IPS DF 4.7 (cell line): ENCODE data around the gene E2F1.

ENCODE experiments used
- DNase-seq: peaks from one replicate; pipeline ENCODE4 v3.0.0-alpha.2; 2013; ENCODE audit warnings: low spot score; ENCODE audit errors: extremely low read depth

Gene E2F1

GRCh38 chr20:33687993-33688937 lies 2.1 kb upstream of the E2F1 start:
- DNase-seq: no peak

DNA sequence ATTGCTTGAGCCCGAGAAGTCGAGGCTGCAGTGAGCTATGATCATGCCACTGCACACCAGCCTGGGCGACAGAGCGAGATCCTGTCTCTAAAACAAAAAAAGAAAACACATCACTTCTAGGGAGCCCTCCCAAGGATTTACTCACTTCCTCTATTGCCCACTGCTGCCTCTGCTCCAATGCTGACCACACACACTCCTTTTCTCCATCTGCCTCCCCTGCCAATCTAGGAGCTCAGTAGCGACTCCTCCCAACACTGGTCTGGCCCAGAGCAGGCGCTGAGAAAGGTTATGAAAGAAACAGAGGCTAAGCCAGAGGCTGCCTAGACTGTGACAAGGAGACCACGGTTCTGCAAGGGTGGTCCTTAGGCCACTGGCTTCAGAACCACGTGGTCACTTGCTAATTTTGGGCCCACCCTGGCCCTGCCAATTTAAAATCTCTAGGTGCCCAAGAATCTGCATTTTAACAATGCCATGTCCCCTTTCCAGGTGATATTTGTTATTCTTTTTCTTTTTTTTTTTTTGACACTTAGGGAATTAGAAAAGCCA lies 1.3 kb upstream of the E2F1 start:
- DNase-seq: no peak

DNA sequence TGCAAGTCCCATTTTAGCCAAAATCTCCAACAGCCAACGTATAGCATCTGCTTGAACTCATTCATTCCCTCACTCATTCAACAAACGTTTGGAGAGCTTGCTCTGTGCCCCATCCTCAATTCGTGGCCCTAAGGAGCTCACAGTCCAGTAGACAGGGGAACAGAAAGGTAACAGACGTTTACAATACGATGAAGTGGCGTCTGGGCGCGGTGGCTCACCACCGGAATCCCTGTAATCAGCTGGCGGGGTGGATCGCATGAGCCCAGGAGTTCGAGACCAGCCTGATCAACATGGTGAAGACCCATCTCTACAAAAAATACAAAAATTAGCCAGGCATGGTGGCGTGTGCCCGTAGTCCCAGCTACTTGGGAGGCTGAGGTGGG lies 790 bp upstream of the E2F1 start:
- DNase-seq: no peak

GRCh38 chr20:33685328-33686099 lies 671 bp downstream of the E2F1 start:
- no peak for DNase-seq

GRCh38 chr20:33684533-33685327 lies 1.5 kb downstream of the E2F1 start:
- no peak for DNase-seq

GRCh38 chr20:33681728-33682353 lies 4.3 kb downstream of the E2F1 start:
- no peak for DNase-seq

- DNase-seq: no peak
Measured at GRCh38 chr20:33681288-33681687, 4.9 kb downstream of the E2F1 start.

- no peak for DNase-seq
Measured at GRCh38 chr20:33680686-33681085, 5.5 kb downstream of the E2F1 start.

DNA sequence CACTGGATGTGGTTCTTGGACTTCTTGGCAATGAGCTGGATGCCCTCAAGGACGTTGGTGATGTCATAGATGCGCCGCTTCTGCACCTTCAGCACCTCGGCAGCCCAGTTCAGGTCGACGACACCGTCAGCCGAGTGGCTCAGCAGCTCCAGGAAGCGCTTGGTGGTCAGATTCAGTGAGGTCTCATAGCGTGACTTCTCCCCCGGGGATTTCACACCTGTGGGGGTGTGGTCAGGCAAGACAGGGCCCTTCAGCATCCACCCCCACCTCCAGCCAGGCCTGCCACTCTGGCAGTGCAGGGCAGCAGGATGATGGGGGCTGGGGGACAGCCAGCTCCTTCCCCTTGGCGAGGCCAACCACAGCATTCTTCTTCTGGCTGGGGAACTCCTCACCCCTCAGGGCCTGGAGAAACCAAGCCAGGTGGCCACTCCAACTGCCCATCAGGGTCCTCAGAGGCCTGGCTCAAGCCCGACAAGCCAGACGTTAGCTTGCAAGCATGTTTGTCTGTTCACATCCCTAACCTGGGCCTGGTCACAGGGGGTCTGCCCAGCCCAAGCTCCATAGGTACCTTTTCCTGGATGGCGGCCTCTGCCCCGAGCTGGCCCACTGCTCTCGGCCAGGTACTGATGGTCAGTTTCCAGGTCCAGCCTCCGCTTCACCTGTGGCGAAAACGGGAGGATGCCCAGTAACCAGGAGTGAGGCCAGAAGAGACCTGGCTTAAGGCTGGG lies 6.3 kb downstream of the E2F1 start:
- no peak for DNase-seq

- DNase-seq: no peak
Measured at GRCh38 chr20:33677991-33678702, 8.0 kb downstream of the E2F1 start.

DNA sequence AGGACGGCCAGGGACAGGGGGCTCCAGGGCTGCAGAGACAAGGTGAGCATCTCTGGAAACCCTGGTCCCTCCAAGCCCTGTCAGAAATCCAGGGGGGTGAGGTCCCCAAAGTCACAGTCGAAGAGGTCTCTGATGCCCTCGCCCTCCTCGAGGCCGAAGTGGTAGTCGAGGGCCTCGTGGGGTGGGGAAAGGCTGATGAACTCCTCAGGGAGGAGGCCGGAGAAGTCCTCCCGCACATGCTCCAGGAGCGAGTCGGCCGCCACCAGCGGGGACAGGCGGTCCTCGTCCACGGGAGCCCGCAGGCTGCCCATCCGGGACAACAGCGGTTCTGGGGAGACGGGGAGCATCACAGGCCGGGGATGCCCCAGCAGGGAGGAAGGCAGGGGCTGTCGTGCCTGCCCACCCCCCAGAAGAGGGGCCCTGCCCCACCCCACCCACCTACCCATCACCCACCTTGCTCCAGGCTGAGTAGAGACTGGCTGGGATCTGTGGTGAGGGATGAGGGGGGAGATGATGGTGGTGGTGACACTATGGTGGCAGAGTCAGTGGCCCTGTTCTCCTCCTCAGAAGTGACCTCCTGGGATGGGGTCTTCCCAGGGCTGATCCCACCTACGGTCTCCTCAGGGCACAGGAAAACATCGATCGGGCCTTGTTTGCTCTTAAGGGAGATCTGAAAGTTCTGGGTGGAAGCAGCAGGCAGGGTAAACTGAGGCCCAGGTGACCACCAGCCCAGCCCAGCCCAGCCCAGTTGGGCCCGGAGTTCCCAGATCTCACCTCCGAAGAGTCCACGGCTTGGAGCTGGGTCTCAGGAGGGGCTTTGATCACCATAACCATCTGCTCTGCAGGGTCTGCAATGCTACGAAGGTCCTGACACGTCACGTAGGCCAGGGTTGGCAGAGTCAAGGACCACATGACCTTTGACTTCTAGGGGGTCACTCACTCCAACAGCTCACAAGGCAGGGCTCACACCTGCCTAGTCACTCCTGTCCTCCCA lies 9.2 kb downstream of the E2F1 start:
- no peak for DNase-seq

DNA sequence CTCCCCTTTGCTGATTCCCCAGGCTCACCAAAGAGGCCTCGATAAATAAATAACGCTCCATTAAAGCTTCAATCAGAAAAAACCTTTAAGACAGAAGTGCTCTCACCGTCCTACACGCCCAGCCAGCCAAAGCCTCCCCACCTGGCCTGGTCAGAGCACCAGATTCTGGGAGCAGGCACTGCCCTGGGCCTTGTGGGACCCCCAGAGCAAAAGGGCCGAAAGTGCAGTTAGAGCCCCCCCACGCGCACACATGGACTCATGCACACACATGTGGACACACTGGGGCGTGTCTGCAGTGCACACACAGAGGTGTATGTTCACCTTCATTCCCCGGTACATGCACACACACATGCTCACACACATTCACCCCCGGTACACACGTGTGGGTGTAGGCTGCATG lies 10.1 kb downstream of the E2F1 start:
- DNase-seq: no peak

DNA sequence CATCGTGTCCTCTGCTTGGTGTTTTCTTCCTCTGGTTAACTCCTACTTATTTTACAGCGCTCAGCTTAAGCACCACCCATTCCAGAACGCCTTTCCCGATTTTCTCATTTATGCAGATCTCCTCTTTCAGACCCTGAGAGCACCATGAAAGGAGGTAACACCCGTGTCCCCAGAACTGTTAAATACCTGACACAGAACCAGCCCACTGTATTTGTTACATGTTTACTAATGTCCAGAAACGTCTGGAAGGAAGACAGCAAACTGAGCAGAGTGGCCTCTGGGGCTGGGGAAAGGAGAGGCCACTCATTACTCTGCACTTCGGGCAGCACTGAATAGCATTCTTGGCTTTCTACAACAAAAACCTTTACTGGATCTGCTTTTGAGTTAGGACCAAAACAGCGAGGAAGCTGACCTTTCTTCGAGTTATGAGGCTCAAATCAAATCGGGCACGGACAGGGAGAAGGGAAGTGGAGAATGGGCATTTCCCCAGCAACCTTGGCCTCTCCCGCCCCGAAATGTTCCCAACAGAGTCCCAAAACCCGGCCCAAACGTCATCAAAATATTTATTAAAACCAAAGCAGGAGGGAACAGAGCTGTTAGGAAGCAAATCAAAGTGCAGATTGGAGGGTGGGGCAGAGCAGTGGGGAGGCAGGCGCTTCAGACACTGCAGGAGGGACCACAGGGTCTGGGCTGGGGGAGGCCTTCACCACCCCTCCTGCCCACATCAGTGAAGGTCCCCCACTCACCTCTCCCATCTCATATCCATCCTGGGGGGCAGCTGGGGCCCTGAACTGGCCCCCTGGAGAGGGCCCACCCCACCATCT lies 10.8 kb downstream of the E2F1 start:
- no peak for DNase-seq

DNA sequence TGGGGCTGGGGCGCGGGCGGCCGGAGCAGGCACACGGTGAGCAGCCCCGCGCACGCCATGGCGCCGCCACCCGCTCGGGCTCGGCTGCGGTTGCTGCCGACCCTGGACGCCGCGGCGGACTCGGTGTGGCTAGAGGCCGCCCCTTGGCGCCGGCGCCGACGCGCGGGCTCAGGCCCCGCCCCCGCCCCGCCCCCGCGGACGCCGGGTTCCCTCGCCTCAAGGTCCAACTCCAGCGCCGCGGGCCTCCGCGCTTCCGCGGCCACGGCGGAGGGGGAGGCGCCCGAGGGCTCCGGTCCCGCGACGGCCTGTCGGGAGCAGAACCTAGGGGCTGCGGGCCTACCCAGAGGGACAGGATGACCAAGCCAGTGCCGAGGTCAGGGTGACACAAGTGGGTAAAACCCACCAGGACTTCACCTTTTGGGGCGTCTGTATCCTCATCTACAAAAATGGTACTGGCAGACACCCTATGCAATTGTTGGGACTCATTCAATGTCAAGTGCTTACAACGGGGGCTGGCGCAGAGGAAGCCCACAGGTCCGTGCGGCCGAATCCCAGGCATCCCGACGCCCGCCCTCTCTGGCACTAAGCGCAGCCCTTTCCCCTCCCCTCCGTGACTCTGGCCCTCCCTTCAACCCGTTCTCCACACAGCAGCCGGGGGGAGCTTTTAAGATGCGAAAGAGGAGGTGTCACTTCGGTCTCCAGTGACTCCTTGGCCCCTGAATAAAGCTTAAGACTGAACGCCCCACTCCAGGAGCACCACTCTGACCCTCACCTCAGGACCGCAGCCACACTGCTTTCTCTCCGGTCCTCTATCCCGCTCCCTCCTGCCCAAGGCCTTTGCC lies 11.7 kb downstream of the E2F1 start, which contains the start of gene NECAB3:
NECAB3 (minus strand) TSS at position 135 of the 842 bp plus-strand sequence; CDS start at position 59, 76 bp downstream.
- DNase-seq: no peak

GRCh38 chr20:33673410-33674293 lies 12.5 kb downstream of the E2F1 start:
- no peak for DNase-seq

GRCh38 chr20:33673114-33673409 lies 13.1 kb downstream of the E2F1 start:
- no peak for DNase-seq
